CD8-positive, alpha-beta memory T cell (primary cell): Measurements from ENCODE around the gene LRRC8C. TPM values are rescaled to one million over a fixed set of nuclear protein-coding genes. Genes with fewer than 3 reads are reported as not detected.

Source experiments
- CTCF ChIA-PET: fragments of 350-600 bp; sonication (Branson Sonifier 250); formaldehyde crosslinking; loops from one replicate; lab custom pipeline; 2021; ENCODE audit warnings: antibody characterized with exemption; lab: Charles Lee
- POLR2A ChIA-PET: fragments of 350-600 bp; sonication (Branson Sonifier 250); formaldehyde crosslinking; loops from one replicate; lab custom pipeline; 2021; ENCODE audit warnings: antibody characterized with exemption; lab: Charles Lee
- DNase-seq, 5 donors: peaks; one replicate each; pipeline versions ENCODE4 v3.0.0 to v3.0.0-alpha.2; 2020 to 2022; ENCODE audit warnings: mixed read lengths in 1 of 5
- H3K27ac ChIP-seq: one replicate; pipeline ENCODE4 v1.7.0; 2013; ENCODE audit warnings: low read depth, mild to moderate bottlenecking, low read length, moderate library complexity
- H3K27me3 ChIP-seq: 2 replicates; pipeline ENCODE4 v1.7.0; 2013; ENCODE audit warnings: low read length, mild to moderate bottlenecking; ENCODE audit not compliant: insufficient read depth, poor library complexity, severe bottlenecking
- H3K36me3 ChIP-seq: 2 replicates; pipeline ENCODE4 v1.7.0; 2013; ENCODE audit warnings: mild to moderate bottlenecking, low read length, moderate library complexity; ENCODE audit not compliant: insufficient read depth
- H3K4me1 ChIP-seq: 2 replicates; pipeline ENCODE4 v1.7.0; 2013; ENCODE audit warnings: mild to moderate bottlenecking, low read length, moderate library complexity; ENCODE audit not compliant: insufficient read depth
- H3K4me3 ChIP-seq: 2 replicates; pipeline ENCODE4 v1.7.0; 2013; ENCODE audit warnings: mild to moderate bottlenecking, low read length
- H3K9me3 ChIP-seq: 2 replicates; pipeline ENCODE4 v1.7.0; 2013; ENCODE audit warnings: mild to moderate bottlenecking, low read length
- H3K27ac Mint-ChIP-seq, 8 donors: one replicate each; pipeline ENCODE4 v1.8.0; 2020 to 2021; ENCODE audit warnings: mixed read lengths in 8 of 8, mild to moderate bottlenecking in 6 of 8, inconsistent platforms in 3 of 8, moderate library complexity in 3 of 8
- H3K27me3 Mint-ChIP-seq, 2 donors: one replicate each; pipeline ENCODE4 v1.8.0; 2020 to 2021; ENCODE audit warnings: mixed read lengths in 2 of 2, mild to moderate bottlenecking in 1 of 2, moderate library complexity in 1 of 2
- H3K36me3 Mint-ChIP-seq, 3 donors: one replicate each; pipeline ENCODE4 v1.8.0; 2020 to 2021; ENCODE audit warnings: mixed read lengths in 3 of 3, inconsistent platforms in 1 of 3, mild to moderate bottlenecking in 1 of 3
- H3K4me1 Mint-ChIP-seq, 3 donors: one replicate each; pipeline ENCODE4 v1.8.0; 2020 to 2021; ENCODE audit warnings: mixed read lengths in 3 of 3, inconsistent platforms in 1 of 3, mild to moderate bottlenecking in 1 of 3
- H3K4me3 Mint-ChIP-seq, 7 donors: one replicate each; pipeline ENCODE4 v1.8.0; 2020 to 2021; ENCODE audit warnings: mixed read lengths in 7 of 7, mild to moderate bottlenecking in 6 of 7, moderate library complexity in 4 of 7, inconsistent platforms in 2 of 7
- H3K9me3 Mint-ChIP-seq, 5 donors: one replicate each; pipeline ENCODE4 v1.8.0; 2020 to 2022; ENCODE audit warnings: mixed read lengths in 5 of 5, mild to moderate bottlenecking in 3 of 5, moderate library complexity in 2 of 5, inconsistent platforms in 1 of 5
- polyA plus RNA-seq: library from polyadenylated mRNA; unstranded; fragments of 300-500 nt; fragmentation: Illumina TruSeq; gene quantifications from one replicate; pipeline ENCODE4 v1.2.3, GENCODE V29; 2021
- total RNA-seq, 2 experiments: library from RNA; stranded (reverse); gene quantifications; one replicate each; pipeline ENCODE4 v1.2.3, GENCODE V29; 2021

LRRC8C gene
- total and polyA plus RNA-seq, 3 experiments from 2014 or later: 19.7 to 63.5 (median 61.4) TPM

DNA sequence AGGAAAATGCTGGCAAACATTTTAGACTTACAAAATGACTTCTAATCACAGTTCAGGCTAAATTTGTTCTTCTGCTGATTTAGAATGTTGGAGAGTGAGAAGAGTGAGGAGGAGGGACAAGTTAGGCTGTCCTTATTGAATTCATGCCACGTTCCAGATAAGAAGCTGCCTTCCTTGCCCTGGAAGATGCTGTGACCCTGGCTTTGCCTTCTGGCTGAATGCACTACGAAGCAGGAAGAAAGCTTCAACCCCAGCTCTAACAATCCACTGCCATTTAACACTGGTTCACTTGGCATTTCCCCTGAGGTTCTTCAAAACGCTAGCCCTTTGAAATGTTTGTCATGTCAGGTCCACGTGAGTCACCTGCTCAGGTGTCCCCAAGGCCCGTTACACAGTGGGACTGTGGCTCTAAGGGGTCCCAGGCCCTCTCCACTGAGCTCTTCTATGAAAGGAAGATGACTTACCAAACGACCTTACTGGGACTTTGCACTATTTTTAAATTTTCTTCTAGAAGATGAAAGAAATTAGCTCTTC, 30.0 kb upstream of the LRRC8C start:
- Histone ChIP-seq H3K9me3 (no peaks in the 10 kb centered on the region), H3K27me3 (no peaks in the 10 kb centered on the region), H3K4me1 (peaks cover 78% of the 10 kb centered on the region), H3K36me3 (no peaks in the 10 kb centered on the region), H3K27ac (no peak overlapping the region), H3K4me3 (no peak overlapping the region)
- H3K27ac Mint-ChIP-seq: peak overlapping the region; percentile 2 to 99 (median 60)
- H3K4me1 Mint-ChIP-seq: peaks cover 79 to 96% (median 94%) of the 10 kb centered on the region in 3 donors
- H3K4me3 Mint-ChIP-seq: peak overlapping the region in 3 of 7 donors; percentile 34 to 53 (median 39)
- POLR2A ChIA-PET: interaction anchor here (1.0 to 1.1 kb wide), 2 partner anchors 9 to 13 kb away, joined by 4 read pairs; no protein-coding TSS in a partner anchor
- H3K9me3 Mint-ChIP-seq: no peaks in the 10 kb centered on the region
- H3K36me3 Mint-ChIP-seq: peaks cover 0 to 3% (median 2%) of the 10 kb centered on the region in 3 donors
- no peak for DNase-seq
- CTCF ChIA-PET: interaction anchor here (0.7 to 23.6 kb wide), 5 partner anchors 8 to 160 kb away, joined by 3 to 403 read pairs (median 3); partner anchors contain the start of genes LRRC8B and LRRC8C
- H3K27me3 Mint-ChIP-seq: no peaks in the 10 kb centered on the region

GRCh38 chr1:89603651-89604413, 29.1 kb upstream of the LRRC8C start:
- Histone ChIP-seq H3K4me3 (no peak overlapping the region), H3K9me3 (no peaks in the 10 kb centered on the region), H3K36me3 (no peaks in the 10 kb centered on the region), H3K4me1 (peaks cover 78% of the 10 kb centered on the region), H3K27me3 (no peaks in the 10 kb centered on the region), H3K27ac (no peak overlapping the region)
- DNase-seq: no peak
- Mint-ChIP-seq H3K9me3 (no peaks in the 10 kb centered on the region), H3K27ac (peak overlapping the region; percentile 30 to 99 (median 79)), H3K36me3 (peaks cover 0 to 3% (median 2%) of the 10 kb centered on the region in 3 donors), H3K4me1 (peaks cover 79 to 96% (median 94%) of the 10 kb centered on the region in 3 donors), H3K27me3 (no peaks in the 10 kb centered on the region), H3K4me3 (peak overlapping the region in 2 of 7 donors; percentile 23 to 35)
- ChIA-PET POLR2A (interaction anchor here (0.6 to 1.1 kb wide), 4 partner anchors 8 to 95 kb away, joined by 3 to 4 read pairs (median 4); no protein-coding TSS in a partner anchor), CTCF (interaction anchor here (1.0 to 23.6 kb wide), 7 partner anchors 9 to 159 kb away, joined by 3 to 403 read pairs (median 4); partner anchors contain the start of gene LRRC8C)

- H3K27ac Mint-ChIP-seq: peak overlapping the region; percentile 8 to 99 (median 79)
- CTCF ChIA-PET: interaction anchor here (1.0 to 23.6 kb wide), 6 partner anchors 10 to 159 kb away, joined by 3 to 403 read pairs (median 4); partner anchors contain the start of gene LRRC8C
- no peak overlapping the region for H3K27ac ChIP-seq
- H3K4me3 ChIP-seq: no peak overlapping the region
- no peaks in the 10 kb centered on the region for H3K27me3 ChIP-seq
- H3K36me3 ChIP-seq: no peaks in the 10 kb centered on the region
- POLR2A ChIA-PET: interaction anchor here (0.6 to 0.8 kb wide), 2 partner anchors 13 to 95 kb away, joined by 3 to 4 read pairs; no protein-coding TSS in a partner anchor
- no peaks in the 10 kb centered on the region for H3K9me3 ChIP-seq
- no peak for DNase-seq
- peaks cover 78 to 96% (median 94%) of the 10 kb centered on the region in 3 donors for H3K4me1 Mint-ChIP-seq
- H3K27me3 Mint-ChIP-seq: no peaks in the 10 kb centered on the region
- peaks cover 78% of the 10 kb centered on the region for H3K4me1 ChIP-seq
- no peaks in the 10 kb centered on the region for H3K9me3 Mint-ChIP-seq
- H3K4me3 Mint-ChIP-seq: no peak overlapping the region
- no peaks in the 10 kb centered on the region for H3K36me3 Mint-ChIP-seq
Observed at GRCh38 chr1:89604414-89604735, 28.5 kb upstream of the LRRC8C start.

- Histone ChIP-seq H3K27me3 (no peaks in the 10 kb centered on the region), H3K36me3 (no peaks in the 10 kb centered on the region), H3K9me3 (no peaks in the 10 kb centered on the region), H3K27ac (no peak overlapping the region), H3K4me1 (peaks cover 90% of the 10 kb centered on the region), H3K4me3 (no peak overlapping the region)
- DNase-seq: no peak
- H3K4me3 Mint-ChIP-seq: peak overlapping the region in 5 of 7 donors; percentile 10 to 90 (median 32)
- CTCF ChIA-PET: interaction anchor here (1.3 to 23.6 kb wide), 3 partner anchors 18 to 158 kb away, joined by 3 to 403 read pairs (median 37); partner anchors contain the start of gene LRRC8C
- H3K27ac Mint-ChIP-seq: peak overlapping the region; percentile 77 to 99 (median 97)
- POLR2A ChIA-PET: interaction anchor here (0.6 kb wide), 1 partner anchor 26 kb away, joined by 3 read pairs; no protein-coding TSS in a partner anchor
- no peaks in the 10 kb centered on the region for H3K36me3 Mint-ChIP-seq
- peaks cover 0 to 3% of the 10 kb centered on the region in 2 donors for H3K27me3 Mint-ChIP-seq
- no peaks in the 10 kb centered on the region for H3K9me3 Mint-ChIP-seq
- peaks cover 82 to 98% (median 94%) of the 10 kb centered on the region in 3 donors for H3K4me1 Mint-ChIP-seq
Observed at GRCh38 chr1:89605692-89606091, 27.2 kb upstream of the LRRC8C start.

DNA sequence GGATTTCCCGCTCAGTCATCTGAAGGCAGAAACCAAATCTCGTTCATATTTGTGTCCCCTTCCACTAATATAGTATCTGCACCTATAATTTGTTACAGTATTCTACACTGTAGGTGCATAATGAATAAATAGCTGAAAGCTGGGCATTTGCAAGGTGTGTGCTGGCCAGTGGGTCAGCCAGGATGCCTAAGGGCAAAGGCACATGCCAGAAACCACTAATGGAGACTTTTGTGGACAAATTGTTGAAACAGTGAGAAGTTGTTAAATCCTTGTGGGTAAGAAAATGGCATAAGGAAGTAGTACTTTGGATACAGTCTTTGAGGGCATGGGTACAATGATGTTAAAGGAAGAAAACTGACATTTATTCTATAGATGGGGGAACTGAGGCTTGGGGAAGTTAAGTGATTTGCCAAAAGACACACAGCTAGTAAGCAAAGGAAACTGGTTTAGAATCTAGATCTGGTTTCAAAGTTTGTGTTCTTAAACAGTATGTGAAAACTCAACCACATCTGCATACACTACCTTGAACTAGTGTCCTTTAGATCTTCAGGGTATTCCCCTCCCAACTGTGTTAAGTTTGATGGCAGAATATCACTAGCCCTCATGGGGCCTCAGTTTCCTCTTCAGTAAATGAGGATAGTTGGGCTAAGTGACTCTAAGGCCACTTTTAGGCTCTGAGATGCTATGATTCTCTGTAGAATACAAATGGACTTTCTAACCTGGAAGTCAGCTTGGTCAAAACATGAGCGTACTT, 26.5 kb upstream of the LRRC8C start:
- H3K4me3 ChIP-seq: peak overlapping the region; percentile 13
- Mint-ChIP-seq H3K4me3 (peak overlapping the region in 5 of 7 donors; percentile 44 to 92 (median 82)), H3K27ac (peak overlapping the region; percentile 77 to 99 (median 97)), H3K4me1 (peaks cover 87 to 99% (median 96%) of the 10 kb centered on the region in 3 donors), H3K27me3 (peaks cover 0 to 3% of the 10 kb centered on the region in 2 donors), H3K9me3 (no peaks in the 10 kb centered on the region), H3K36me3 (no peaks in the 10 kb centered on the region)
- H3K27me3 ChIP-seq: no peaks in the 10 kb centered on the region
- peak overlapping the region; percentile 4 for H3K27ac ChIP-seq
- H3K36me3 ChIP-seq: no peaks in the 10 kb centered on the region
- DNase-seq: peak in 2 of 5 donors; percentile 14 to 47
- CTCF ChIA-PET: interaction anchor here (1.3 to 23.6 kb wide), 3 partner anchors 17 to 157 kb away, joined by 3 to 403 read pairs (median 37); partner anchors contain the start of gene LRRC8C
- POLR2A ChIA-PET: interaction anchor here (0.6 to 6.9 kb wide), 5 partner anchors 15 to 157 kb away, joined by 3 to 90 read pairs (median 10); partner anchors contain the start of genes LRRC8B and LRRC8C
- H3K9me3 ChIP-seq: no peaks in the 10 kb centered on the region
- peaks cover 97% of the 10 kb centered on the region for H3K4me1 ChIP-seq

DNA sequence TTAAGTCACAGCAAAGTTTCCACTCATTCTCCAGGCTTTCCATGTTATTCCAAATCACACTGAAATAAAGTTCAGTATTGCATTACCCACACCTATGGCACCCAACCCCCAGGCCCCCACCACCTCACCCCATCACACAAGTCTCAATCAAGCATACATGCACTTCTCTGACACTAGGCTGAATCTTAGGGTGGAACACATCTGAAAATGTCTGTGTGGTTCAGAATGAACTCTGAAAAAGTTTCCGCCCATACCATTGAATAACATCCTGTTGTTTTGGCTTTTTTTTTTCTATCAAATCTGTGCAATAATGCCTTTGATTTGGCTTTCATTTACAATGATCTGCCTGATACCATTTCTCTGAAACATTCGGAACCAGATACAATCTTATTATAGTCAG, 25.8 kb upstream of the LRRC8C start:
- Histone ChIP-seq H3K9me3 (no peaks in the 10 kb centered on the region), H3K36me3 (no peaks in the 10 kb centered on the region), H3K27ac (peak overlapping the region; percentile 73), H3K4me1 (peaks cover 98% of the 10 kb centered on the region), H3K4me3 (peak overlapping the region; percentile 57), H3K27me3 (no peaks in the 10 kb centered on the region)
- H3K4me3 Mint-ChIP-seq: peak overlapping the region; percentile 56 to 92 (median 82)
- peak in 3 of 5 donors; percentile 69 to 79 (median 71) for DNase-seq
- no peaks in the 10 kb centered on the region for H3K36me3 Mint-ChIP-seq
- H3K27ac Mint-ChIP-seq: peak overlapping the region; percentile 77 to 99 (median 97)
- ChIA-PET CTCF (interaction anchor here (0.9 to 23.6 kb wide), 7 partner anchors 10 to 156 kb away, joined by 3 to 403 read pairs (median 14); partner anchors contain the start of gene LRRC8C), POLR2A (interaction anchor here (0.6 to 6.9 kb wide), 7 partner anchors 14 to 156 kb away, joined by 3 to 90 read pairs (median 8); partner anchors contain the start of genes LRRC8B and LRRC8C)
- peaks cover 0 to 3% of the 10 kb centered on the region in 2 donors for H3K27me3 Mint-ChIP-seq
- peaks cover 89 to 99% (median 96%) of the 10 kb centered on the region in 3 donors for H3K4me1 Mint-ChIP-seq
- H3K9me3 Mint-ChIP-seq: no peaks in the 10 kb centered on the region
